Measurements from ENCODE around the gene CPE.

- no peak for TF ChIP-seq EZH2 (IDR thresholded peaks at IDR 0.05)
- TF ChIP-seq POLR2AphosphoS5 (IDR thresholded peaks at IDR 0.05; ENCODE audit: borderline replicate concordance, low read depth, low read length): no peak
- no peak for TF ChIP-seq FOXP2 (optimal IDR thresholded peaks at IDR 0.05; ENCODE audit: control extremely low read depth, extremely low read length, insufficient read depth)
Observed at GRCh38 chr4:165368114-165368513, 10.7 kb upstream of the CPE start.

All from SK-N-MC (cell line).